Vagina (tissue), 2 donors: ENCODE measurements around the gene NFE2L2. TPM values are rescaled to one million over a fixed set of nuclear protein-coding genes. Genes with fewer than 3 reads are reported as not detected.

Experiments used
- DNase-seq, 2 donors: peaks; one replicate each; pipeline ENCODE4 v3.0.0-alpha.2; 2017; ENCODE audit errors: extremely low spot score in 2 of 2
- H3K27ac ChIP-seq: fragments of 200-600 bp; sonication (generic); one replicate; pipeline ENCODE4 v1.5.1; 2019
- H3K27me3 ChIP-seq: fragments of 200-600 bp; sonication (generic); one replicate; pipeline ENCODE4 v1.5.1; 2019
- H3K36me3 ChIP-seq, 2 donors: fragments of 200-600 bp; sonication (generic); one replicate each; pipeline ENCODE4 v1.5.1; 2017 to 2019
- H3K4me1 ChIP-seq: fragments of 200-600 bp; sonication (generic); one replicate; pipeline ENCODE4 v1.5.1; 2019
- H3K4me3 ChIP-seq, 2 donors: fragments of 200-600 bp; sonication (generic); 1 replicate in 1 of 2; 2 replicates in 1 of 2; pipeline ENCODE4 v1.5.1; 2016 to 2019
- H3K9me3 ChIP-seq: fragments of 200-600 bp; sonication (generic); one replicate; pipeline ENCODE4 v1.5.1; 2019
- POLR2A ChIP-seq, 2 donors: fragments of 450-650 bp; IDR thresholded peaks; one replicate each; pipeline ENCODE4 v1.6.1; 2017; ENCODE audit warnings: antibody characterized with exemption in 2 of 2, mild to moderate bottlenecking in 2 of 2, moderate library complexity in 2 of 2
- POLR2AphosphoS5 ChIP-seq, 2 donors: sonication (generic); formaldehyde crosslinking; IDR thresholded peaks; one replicate each; pipeline ENCODE4 v1.9.0; 2017; ENCODE audit warnings: antibody characterized with exemption in 2 of 2, mild to moderate bottlenecking in 2 of 2, low read depth in 1 of 2; ENCODE audit not compliant: insufficient read depth in 1 of 2
- intact Hi-C: fragments of 100-400 bp; cut with DNase I; formaldehyde crosslinking; loops from one replicate; pipeline ENCODE4 v1.15.1; 2023
- total RNA-seq: library from RNA; depleted of rRNA; stranded (reverse); fragments of >200 nt; gene quantifications from one replicate; pipeline ENCODE4 v1.2.3, GENCODE V29; 2016
- TF ChIP-seq, protein P1 (sequence below), 3 experiments: fragments of 450-650 bp in 2 of 3; fragments of 200-600 bp in 1 of 3; sonication (generic) in 1 of 3; IDR thresholded peaks; one replicate each; pipeline ENCODE4 v1.5.1; 2017 to 2019; ENCODE audit warnings: antibody characterized with exemption in 3 of 3, mild to moderate bottlenecking in 2 of 3, moderate library complexity in 2 of 3

Gene NFE2L2
- total RNA-seq, 1 donor from 2014 or later: 147 TPM

DNA sequence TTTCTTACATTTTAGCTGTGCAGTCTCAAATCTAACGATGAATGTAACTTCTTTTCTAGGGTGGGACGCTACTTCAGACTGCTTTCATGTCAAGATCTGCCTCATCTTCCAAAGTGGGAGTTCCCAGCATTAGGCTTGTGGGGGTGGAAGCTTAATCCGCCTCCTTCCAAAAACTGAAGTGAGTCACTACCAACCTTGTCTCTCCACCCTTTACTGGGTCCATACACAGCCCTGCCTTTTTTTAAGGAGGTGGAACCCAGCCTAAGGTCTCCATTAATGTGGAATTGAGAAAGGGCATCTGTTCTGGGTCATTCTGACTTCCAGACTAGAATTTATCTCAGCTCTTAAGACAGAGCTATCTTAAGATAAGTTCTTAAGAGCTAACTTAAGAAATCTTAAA, 42.0 kb upstream of the NFE2L2 start:
- no peak for DNase-seq
- Histone ChIP-seq H3K4me3 (no peak overlapping the region), H3K36me3 (no peaks in the 10 kb centered on the region), H3K9me3 (no peaks in the 10 kb centered on the region), H3K27me3 (no peaks in the 10 kb centered on the region), H3K27ac (peak overlapping the region; percentile 36), H3K4me1 (peaks cover 9% of the 10 kb centered on the region)
- intact Hi-C loops: no loop called here
- TF ChIP-seq POLR2A (IDR thresholded peaks at IDR 0.05): no peak
- TF ChIP-seq POLR2AphosphoS5 (IDR thresholded peaks at IDR 0.05; ENCODE audit: insufficient read depth in 1 of 2, low read depth in 1 of 2): no peak
- TF ChIP-seq, protein P1, sequence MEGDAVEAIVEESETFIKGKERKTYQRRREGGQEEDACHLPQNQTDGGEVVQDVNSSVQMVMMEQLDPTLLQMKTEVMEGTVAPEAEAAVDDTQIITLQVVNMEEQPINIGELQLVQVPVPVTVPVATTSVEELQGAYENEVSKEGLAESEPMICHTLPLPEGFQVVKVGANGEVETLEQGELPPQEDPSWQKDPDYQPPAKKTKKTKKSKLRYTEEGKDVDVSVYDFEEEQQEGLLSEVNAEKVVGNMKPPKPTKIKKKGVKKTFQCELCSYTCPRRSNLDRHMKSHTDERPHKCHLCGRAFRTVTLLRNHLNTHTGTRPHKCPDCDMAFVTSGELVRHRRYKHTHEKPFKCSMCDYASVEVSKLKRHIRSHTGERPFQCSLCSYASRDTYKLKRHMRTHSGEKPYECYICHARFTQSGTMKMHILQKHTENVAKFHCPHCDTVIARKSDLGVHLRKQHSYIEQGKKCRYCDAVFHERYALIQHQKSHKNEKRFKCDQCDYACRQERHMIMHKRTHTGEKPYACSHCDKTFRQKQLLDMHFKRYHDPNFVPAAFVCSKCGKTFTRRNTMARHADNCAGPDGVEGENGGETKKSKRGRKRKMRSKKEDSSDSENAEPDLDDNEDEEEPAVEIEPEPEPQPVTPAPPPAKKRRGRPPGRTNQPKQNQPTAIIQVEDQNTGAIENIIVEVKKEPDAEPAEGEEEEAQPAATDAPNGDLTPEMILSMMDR (IDR thresholded peaks at IDR 0.05): no peak

DNA sequence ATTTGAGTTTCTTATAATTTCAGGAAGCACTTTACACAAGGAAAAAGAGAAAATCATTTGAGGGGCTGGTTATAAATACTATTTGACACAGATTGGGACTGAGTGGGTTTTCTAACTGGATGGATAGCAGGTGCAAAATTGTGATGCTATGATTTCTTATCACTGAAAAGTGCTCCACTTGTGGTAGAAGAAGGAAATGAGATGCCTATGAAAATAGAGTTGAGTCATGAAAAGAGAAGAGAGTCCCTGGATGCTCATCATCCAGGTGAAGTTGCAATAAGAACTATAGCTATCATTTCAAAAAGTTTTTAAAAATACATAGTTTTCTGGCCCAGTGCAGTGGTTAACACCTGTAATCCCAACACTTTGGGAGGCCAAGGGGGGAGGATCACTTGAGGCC, 39.4 kb upstream of the NFE2L2 start:
- Histone ChIP-seq H3K27ac (no peak overlapping the region), H3K9me3 (no peaks in the 10 kb centered on the region), H3K4me3 (no peak overlapping the region), H3K36me3 (no peaks in the 10 kb centered on the region), H3K27me3 (no peaks in the 10 kb centered on the region), H3K4me1 (peaks cover 9% of the 10 kb centered on the region)
- TF ChIP-seq, protein P1 (IDR thresholded peaks at IDR 0.05): no peak
- TF ChIP-seq POLR2AphosphoS5 (IDR thresholded peaks at IDR 0.05; ENCODE audit: insufficient read depth in 1 of 2, low read depth in 1 of 2): no peak
- no peak for TF ChIP-seq POLR2A (IDR thresholded peaks at IDR 0.05)
- no peak for DNase-seq
- intact Hi-C loops: no loop called here

DNA sequence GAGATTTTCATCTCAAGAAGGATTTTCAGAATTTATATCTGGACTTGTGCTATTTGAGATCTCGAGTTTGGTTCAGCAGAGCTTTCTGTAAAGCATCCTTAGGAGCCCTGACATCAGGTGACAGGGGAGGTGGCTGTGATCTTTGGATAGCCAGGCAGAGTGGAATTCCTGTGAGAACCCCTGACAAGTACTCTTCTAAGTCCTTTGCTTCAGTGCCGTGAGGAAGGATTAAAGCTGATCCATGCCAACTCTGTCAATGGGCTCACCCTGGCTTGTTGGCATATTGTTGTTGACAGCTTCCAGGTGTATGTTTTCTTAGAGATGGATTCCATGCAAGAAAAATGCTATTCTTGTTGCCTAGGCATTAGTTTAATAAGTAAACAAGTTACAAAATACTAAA, 38.0 kb upstream of the NFE2L2 start:
- Histone ChIP-seq H3K27ac (no peak overlapping the region), H3K36me3 (no peaks in the 10 kb centered on the region), H3K27me3 (no peaks in the 10 kb centered on the region), H3K4me1 (peaks cover 9% of the 10 kb centered on the region), H3K4me3 (no peak overlapping the region), H3K9me3 (no peaks in the 10 kb centered on the region)
- TF ChIP-seq, protein P1 (IDR thresholded peaks at IDR 0.05): no peak
- no peak for TF ChIP-seq POLR2AphosphoS5 (IDR thresholded peaks at IDR 0.05; ENCODE audit: insufficient read depth in 1 of 2, low read depth in 1 of 2)
- TF ChIP-seq POLR2A (IDR thresholded peaks at IDR 0.05): no peak
- intact Hi-C loops: no loop called here
- no peak for DNase-seq

DNA sequence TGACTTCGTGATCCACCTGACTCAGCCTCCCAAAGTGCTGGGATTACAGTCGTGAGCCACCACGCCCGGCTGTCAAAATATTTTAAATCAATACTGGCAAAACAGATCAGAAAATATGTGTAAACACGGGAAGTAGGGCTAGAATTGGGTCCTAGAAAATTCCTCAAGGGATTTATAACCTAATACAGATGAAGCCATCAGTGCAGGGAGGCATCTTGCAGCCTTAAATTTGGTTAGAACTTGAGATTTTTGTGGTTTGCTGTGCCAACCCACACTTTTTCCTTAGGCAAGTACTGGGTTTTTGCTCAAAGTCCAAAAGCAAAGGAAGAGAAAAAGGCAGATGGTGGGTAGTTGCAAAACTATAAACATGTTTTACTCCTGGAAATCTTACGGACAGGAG, 33.7 kb upstream of the NFE2L2 start:
- no peak overlapping the region for H3K27ac ChIP-seq
- no peaks in the 10 kb centered on the region for H3K36me3 ChIP-seq
- no peaks in the 10 kb centered on the region for H3K9me3 ChIP-seq
- H3K4me3 ChIP-seq: no peak overlapping the region
- intact Hi-C loops: no loop called here
- no peak for DNase-seq
- TF ChIP-seq, protein P1 (IDR thresholded peaks at IDR 0.05): no peak
- no peak for TF ChIP-seq POLR2A (IDR thresholded peaks at IDR 0.05)
- TF ChIP-seq POLR2AphosphoS5 (IDR thresholded peaks at IDR 0.05; ENCODE audit: insufficient read depth in 1 of 2, low read depth in 1 of 2): no peak
- H3K27me3 ChIP-seq: no peaks in the 10 kb centered on the region
- H3K4me1 ChIP-seq: peaks cover 11% of the 10 kb centered on the region

DNA sequence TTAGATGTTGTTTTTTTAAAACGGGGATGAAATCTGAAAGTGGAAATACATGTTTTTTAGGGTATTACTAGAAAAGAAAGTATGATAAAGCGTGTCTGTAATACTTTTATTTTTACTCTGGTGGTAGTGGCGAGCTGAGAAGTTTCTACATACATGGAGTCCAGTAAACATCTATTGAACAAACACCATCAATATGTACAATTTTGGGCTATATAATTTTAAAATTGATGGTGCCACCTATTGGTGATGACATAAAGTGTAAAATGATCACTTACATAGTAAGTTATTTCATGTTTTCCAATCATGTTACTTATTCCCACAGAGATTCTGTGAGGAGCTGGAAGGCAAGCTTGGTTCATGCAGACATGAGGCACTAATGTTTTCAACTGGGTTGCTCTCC, 31.5 kb upstream of the NFE2L2 start:
- Histone ChIP-seq H3K4me3 (no peak overlapping the region), H3K36me3 (no peaks in the 10 kb centered on the region), H3K9me3 (no peaks in the 10 kb centered on the region), H3K27ac (peak overlapping the region; percentile 61), H3K27me3 (no peaks in the 10 kb centered on the region), H3K4me1 (peaks cover 11% of the 10 kb centered on the region)
- no peak for TF ChIP-seq POLR2AphosphoS5 (IDR thresholded peaks at IDR 0.05; ENCODE audit: insufficient read depth in 1 of 2, low read depth in 1 of 2)
- TF ChIP-seq, protein P1 (IDR thresholded peaks at IDR 0.05): peak in 1 of 3 experiments; percentile 29
- DNase-seq: no peak
- intact Hi-C loops: no loop called here
